NCI-H2081 (cell line): ENCODE measurements around the gene CENPX.

Source experiments
- DNase-seq, 2 experiments: peaks; one replicate each; lab custom pipeline; 2025; lab: John Stamatoyannopoulos, UW

CENPX gene

DNA sequence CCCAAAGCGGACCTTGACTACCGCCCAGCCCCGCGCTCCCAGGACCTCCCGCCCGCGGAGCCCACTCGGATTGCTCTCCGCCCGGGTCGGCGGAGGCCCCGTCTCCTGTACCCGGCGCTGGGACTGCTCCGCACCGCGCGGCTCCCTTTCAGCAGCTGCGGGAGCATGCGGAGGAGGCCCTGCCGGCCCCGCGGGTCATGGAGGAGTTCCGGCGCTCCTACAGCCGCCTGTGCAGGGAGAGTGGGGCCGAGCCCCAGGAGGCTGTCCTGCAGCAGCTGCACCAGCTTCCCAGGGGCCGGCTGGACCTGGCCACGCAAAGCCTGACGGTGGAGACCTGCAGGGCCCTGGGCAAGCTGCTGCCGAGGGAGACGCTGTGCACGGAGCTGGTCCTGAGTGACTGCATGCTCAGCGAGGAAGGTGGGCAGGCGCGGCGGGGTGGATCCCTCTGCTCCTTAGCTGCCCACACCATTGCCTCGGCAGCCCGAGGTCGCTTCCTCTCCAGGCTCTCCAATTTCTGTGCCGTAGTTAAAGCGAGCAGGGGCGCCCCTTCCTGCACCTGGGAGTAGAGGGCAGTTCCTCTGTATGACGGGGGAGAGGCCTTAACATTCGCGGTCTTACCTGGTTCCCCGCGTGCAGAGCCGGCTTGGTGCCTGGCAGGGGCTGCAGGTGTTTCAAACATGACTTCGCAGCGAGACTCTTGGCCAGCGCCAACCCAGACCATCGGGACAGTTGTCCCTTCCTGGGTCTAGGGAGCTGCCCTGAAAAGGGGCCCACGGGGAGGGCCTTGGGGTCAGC lies 966 bp upstream of the CENPX start:
- DNase-seq = peak in 1 of 2 experiments; percentile 62

- peak; percentile 100 for DNase-seq
Observed at GRCh38 chr17:82022981-82023446, 336 bp upstream of the CENPX start, which contains the start of gene LRRC45. Gene LRRC45, plus strand, starts transcription at chr17:82023305. Its CDS starts 339 bp downstream, at chr17:82023644.

DNA sequence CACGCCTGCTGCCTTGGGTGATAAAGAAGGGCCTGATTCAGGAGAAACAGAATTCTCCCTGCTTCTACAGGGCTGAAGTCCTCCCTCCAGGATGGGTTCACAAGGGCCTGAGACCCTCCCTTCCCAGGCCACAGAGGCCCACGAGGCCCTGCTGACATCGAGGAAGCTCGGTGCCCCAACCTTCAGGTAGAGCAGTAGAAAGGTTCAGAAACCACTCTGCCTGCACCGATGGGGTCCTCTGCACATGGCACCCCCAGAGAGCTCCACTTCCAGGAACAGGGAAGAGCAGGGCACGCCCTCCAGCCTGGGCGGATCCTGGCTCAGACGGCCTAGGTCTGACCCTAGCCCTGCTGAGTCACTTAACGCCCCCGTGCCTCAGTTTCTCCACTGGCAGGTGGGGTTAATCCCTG lies 773 bp downstream of the CENPX start:
- peak in 1 of 2 experiments; percentile 31 for DNase-seq

DNA sequence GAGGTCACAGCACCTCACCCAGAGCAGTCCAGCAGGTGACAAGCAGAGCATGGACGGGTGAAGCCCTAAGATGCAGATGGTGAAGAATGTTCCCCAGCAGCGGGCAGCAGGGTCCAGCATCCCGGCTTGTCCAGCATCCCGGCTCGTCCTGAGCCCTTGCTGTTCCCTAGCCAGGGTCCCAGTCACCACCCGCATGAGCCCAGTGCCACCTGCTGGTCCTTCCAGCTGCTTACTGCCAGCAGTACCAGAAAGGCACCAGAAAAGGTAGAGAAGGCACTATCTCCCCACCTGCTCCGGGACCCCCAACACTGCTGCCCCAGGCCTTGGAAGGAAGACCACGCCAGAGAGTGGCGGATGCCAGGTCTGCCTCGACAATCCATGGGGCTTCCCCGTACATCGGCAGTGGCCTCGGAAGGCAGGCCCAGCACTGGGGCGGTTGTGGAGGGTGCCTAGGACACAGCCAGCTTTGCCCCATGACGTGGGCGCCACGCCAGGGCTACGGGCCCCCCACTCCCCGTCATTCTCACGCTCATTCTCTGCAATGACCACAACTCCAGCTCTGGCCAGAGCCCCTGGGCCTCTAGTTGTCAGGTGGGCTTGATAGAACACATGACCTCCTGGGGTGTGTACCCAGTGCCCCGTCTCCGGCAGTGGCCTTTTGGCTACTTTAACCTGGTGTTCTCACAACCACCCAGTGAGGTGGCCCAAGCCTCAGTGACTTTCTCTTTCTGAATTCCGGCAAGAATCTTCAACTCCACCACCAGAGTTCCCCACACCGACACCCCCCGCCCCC lies 1.4 kb downstream of the CENPX start:
- DNase-seq = peak; percentile 60 to 69

DNA sequence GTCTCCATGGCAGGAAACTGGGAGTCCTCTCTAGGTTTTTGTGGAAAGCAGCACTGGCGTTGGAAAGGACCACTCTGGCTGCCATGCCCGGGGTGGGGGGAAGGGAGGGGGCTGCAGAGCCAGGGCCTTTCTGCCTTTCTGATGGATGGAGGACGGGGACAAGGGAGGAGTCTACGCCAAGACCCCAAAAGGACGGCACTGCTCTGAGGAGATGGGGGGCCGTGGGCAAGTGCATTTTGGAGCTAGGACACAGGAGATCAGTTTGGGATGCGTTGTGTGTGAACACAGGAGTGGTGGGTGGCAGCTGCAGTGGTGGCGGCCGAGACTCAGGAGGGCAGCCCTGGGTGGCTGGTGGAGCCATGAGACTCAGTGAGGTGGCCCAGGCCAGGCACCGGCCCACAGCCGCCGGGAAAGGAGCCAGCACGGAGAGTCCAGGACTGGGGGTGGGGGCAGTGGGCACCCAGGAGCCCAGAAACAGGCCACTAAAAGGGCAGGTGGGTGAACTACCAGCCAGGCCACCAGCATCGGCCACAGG lies 2.0 kb downstream of the CENPX start:
- no peak for DNase-seq

GRCh38 chr17:82019690-82020571 lies 2.7 kb downstream of the CENPX start:
- DNase-seq = peak; percentile 44 to 48

DNA sequence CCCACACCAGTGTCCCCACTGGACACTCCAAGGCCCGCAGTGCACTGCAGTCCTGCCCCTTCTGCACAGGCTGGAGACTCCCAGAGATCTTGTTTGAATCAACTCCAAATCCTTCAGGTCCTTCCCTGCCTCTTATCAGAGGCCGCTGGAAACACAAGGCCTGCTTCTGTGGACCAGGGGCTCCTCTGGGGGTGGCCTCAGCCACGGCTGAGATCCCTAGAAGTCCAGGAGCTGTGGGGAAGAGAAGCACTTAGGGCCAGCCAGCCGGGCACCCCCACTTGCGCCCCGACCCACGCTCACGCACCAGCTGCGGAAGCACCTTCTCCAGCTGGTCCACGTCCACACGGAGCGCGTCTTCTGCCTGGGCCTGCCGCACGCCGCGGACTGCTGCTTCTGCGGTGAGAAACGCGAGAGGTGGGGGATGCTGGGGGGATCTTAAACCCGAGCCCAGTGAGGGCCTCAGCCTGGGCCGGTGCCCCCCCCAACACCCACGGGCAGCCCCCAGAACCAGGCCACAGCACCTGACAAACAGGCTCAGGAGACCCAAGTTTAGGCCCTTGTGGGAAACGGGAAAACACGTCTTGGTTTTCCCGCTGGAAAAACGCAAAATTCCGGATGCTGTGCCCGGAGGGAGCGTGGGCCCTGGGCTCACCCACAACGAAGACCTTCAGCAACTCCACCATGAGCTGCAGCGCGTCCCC lies 3.5 kb downstream of the CENPX start:
- peak; percentile 28 to 42 for DNase-seq

DNA sequence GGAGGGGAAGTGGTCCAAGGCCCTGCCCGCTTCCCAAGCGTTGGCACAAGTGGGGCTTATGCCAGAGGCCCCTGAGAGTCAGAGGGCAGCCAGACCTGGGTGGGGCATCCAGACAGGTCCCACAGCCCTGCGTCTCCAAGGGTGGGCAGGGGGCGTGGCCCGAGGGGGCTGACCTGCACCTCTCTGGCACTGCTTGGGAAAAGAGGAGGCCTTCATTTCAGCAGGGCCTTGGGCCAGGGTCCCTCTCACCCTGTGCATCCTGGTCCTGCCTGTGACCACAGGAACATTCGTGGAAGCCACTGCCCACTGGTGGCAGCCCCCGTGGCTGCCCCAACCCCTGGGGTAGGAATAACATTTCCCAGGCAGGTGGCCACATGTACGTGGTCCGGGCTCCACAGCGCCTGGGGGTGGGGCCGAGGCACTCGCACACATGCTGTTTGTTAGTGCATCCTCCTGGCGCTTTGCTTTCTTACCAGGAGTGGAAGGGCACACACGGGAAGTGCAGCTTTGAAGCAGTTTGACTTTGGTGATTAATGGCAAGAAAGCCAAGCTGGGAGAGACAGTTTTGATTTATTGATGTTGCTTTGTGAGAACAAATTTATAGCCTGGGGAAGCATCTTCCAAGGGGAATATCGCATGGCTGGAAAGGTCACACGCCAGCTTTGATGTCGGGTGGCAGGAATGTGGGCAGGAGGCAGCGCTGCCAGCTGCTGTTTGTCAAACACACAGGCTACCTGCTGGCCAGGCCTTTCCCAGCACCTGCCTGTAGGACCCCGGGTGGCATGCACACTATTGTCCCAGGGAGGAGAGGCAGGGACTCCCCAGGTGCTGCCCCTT lies 4.3 kb downstream of the CENPX start:
- DNase-seq = peak; percentile 70 to 89

GRCh38 chr17:82017612-82018151 lies 5.0 kb downstream of the CENPX start:
- DNase-seq = no peak

- no peak for DNase-seq
Observed at GRCh38 chr17:82016875-82017459, 5.7 kb downstream of the CENPX start.

DNA sequence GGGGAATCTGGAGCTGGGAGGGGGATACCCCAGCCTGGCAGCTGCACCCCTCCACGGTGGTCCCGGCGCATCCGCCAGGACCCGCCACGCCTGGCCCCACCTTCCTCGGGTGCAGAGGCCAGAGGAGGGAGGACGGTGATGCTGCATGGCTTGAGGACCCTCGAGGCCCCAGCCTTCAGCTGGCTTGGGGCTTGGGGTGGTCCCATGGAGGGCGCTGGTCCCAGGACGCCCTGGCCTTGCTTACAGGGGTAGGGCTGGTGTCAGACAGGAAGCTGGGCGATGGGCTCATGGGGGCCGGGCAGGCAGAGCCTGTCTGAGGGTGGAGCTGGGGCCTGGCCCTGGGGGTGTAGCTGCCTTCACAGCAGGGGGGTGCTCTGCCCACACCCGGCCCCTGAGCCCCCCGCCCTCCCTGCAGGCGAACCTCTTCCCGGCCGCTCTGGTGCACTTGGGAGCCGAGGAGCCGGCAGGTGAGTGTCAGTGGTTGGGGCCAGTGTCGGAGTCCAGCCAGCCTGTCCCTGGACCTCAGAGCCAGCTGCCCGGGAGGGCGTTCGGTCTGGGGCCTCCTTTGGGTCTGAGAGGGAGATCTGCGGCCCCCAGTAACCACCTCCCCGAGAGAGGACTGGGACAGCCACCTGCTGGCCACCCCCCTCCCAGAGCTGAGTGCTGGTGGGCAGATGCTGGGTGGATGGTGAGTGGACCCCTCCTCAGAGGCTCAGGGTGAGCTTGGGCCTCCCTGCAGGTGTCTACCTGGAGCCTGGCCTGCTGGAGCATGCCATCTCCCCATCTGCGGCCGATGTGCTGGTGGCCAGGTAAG lies 6.4 kb downstream of the CENPX start:
- no peak for DNase-seq

DNA sequence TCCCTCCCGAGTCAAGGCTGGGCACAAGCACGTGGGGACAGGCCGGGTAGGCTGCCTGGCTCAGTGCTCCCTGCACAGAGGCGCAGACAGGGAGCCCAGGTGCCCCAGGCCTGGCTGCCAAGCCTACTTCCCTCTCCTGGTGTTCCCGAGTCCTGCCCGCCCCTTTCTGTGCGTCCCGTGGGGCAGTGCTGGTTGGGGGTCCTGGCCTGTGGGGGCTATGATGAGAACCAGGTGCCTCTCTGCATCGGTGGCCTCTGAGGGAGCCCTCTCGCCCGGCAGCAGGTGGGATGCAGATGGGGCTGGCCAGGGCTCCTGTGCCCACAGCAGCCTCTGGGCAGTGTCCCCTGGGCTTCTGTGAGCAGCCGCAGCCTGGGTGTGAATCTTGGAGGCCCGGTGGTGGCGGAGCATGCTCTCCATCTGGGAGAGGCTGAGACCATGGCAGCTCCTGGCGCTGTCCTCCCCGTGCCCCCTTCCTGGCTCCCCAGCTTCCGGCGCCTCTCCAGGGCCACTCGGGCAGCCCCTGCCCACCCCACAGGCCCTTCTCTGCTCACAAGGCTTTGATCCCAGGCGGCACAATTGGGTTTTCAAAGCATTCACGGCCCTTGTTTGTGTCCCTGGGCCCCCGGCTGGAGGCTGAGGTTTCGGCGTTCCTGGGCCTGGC lies 7.2 kb downstream of the CENPX start:
- no peak for DNase-seq

DNA sequence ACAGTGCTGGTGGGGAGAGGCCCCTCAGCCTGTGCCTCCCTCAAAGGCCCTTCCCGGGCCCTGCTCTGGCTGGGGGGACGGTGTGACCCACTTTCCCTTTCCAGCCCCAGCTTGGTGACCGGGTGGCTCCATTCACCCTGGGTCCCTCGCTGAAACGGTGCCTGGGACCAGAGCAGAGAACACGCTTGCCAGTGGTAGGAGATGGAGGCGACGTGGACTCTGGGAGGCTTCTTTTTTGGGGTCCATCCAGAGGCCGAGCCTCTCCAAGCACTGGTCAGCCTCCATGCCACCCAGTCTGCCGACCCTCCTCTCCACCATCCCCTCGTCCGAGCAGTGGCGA lies 7.7 kb downstream of the CENPX start:
- DNase-seq = no peak

GRCh38 chr17:82014432-82014831 lies 8.2 kb downstream of the CENPX start:
- DNase-seq = peak; percentile 43 to 55

GRCh38 chr17:82013772-82014321 lies 8.8 kb downstream of the CENPX start:
- no peak for DNase-seq

- DNase-seq = no peak
Observed at GRCh38 chr17:82013341-82013740, 9.3 kb downstream of the CENPX start.

- no peak for DNase-seq
Observed at GRCh38 chr17:82012640-82013295, 9.9 kb downstream of the CENPX start.
